PFSK-1 (cell line): Measurements from ENCODE around the gene CTRB1.

ENCODE experiments used
- FOXP2 ChIP-seq: optimal IDR thresholded peaks from 2 replicates; pipeline ENCODE3; 2011; ENCODE audit warnings: borderline replicate concordance, control low read depth, inconsistent platforms; ENCODE audit not compliant: insufficient read depth; ENCODE audit errors: extremely low read length, extremely low read depth
- POLR2AphosphoS5 ChIP-seq: IDR thresholded peaks from 2 replicates; pipeline ENCODE4 v1.6.1; 2012; ENCODE audit warnings: low read depth, mild to moderate bottlenecking, control low read depth, low read length, moderate library complexity
- REST ChIP-seq, 2 experiments: IDR thresholded peaks; 2 replicates each; pipeline versions ENCODE4 v1.6.1 to v1.8.0; 2011 to 2012; ENCODE audit warnings: low read depth in 2 of 2, low read length in 2 of 2, control low read depth in 1 of 2, inconsistent platforms in 1 of 2, mild to moderate bottlenecking in 1 of 2, moderate library complexity in 1 of 2; ENCODE audit not compliant: insufficient read depth in 1 of 2
- SIN3A ChIP-seq: IDR thresholded peaks from 2 replicates; pipeline ENCODE4 v1.6.1; 2012; ENCODE audit warnings: mild to moderate bottlenecking, low read length, moderate library complexity, borderline replicate concordance; ENCODE audit not compliant: insufficient read depth
- TAF1 ChIP-seq: IDR thresholded peaks from 2 replicates; pipeline ENCODE4 v1.6.1; 2012; ENCODE audit warnings: low read length, control low read depth, borderline replicate concordance; ENCODE audit not compliant: insufficient read depth

CTRB1 gene

GRCh38 chr16:75244225-75244809 lies 25.5 kb downstream of the CTRB1 start:
- TF ChIP-seq REST (IDR thresholded peaks at IDR 0.05; ENCODE audit: insufficient read depth in 1 of 2, low read depth in 2 of 2, low read length in 2 of 2) (no peak), SIN3A (no peak), FOXP2 (no peak), TAF1 (no peak)

GRCh38 chr16:75244844-75245758 lies 26.3 kb downstream of the CTRB1 start:
- TF ChIP-seq FOXP2: no peak
- no peak for TF ChIP-seq TAF1
- TF ChIP-seq POLR2AphosphoS5: no peak
- no peak for TF ChIP-seq REST (IDR thresholded peaks at IDR 0.05; ENCODE audit: insufficient read depth in 1 of 2, low read depth in 2 of 2, low read length in 2 of 2)
- no peak for TF ChIP-seq SIN3A

- TF ChIP-seq FOXP2 (no peak), TAF1 (no peak), SIN3A (no peak), REST (IDR thresholded peaks at IDR 0.05; ENCODE audit: insufficient read depth in 1 of 2, low read depth in 2 of 2, low read length in 2 of 2) (no peak), POLR2AphosphoS5 (no peak)
Measured at GRCh38 chr16:75246504-75247205, 27.9 kb downstream of the CTRB1 start.

- TF ChIP-seq FOXP2 (no peak), SIN3A (no peak), TAF1 (no peak), REST (IDR thresholded peaks at IDR 0.05; ENCODE audit: insufficient read depth in 1 of 2, low read depth in 2 of 2, low read length in 2 of 2) (no peak), POLR2AphosphoS5 (no peak)
Measured at GRCh38 chr16:75247249-75247648, 28.5 kb downstream of the CTRB1 start.
